SK-N-SH treated with all-trans-retinoic acid at 6 μM for 48 hours (cell line): ENCODE measurements around the gene CLSTN2.

Experiments used
- CSDC2 ChIP-seq: fragments of 250-450 bp; sonication (Bioruptor Pico); IDR thresholded peaks from 2 replicates; pipeline ENCODE4 v1.5.0; 2020; ENCODE audit warnings: mild to moderate bottlenecking, moderate library complexity
- ESRRG ChIP-seq: fragments of 250-450 bp; sonication (Bioruptor Pico); IDR thresholded peaks from 2 replicates; pipeline ENCODE4 v1.6.1; 2021; ENCODE audit warnings: mild to moderate bottlenecking
- GLIS3 ChIP-seq: fragments of 250-450 bp; sonication (Bioruptor Pico); IDR thresholded peaks from 2 replicates; pipeline ENCODE4 v1.5.0; 2020; ENCODE audit warnings: mild to moderate bottlenecking, moderate library complexity
- ISL1 ChIP-seq: fragments of 250-450 bp; sonication (Bioruptor Pico); IDR thresholded peaks from 2 replicates; pipeline ENCODE4 v2.1.2; 2022; ENCODE audit warnings: mild to moderate bottlenecking, moderate library complexity
- OSR1 ChIP-seq: fragments of 250-450 bp; sonication (Bioruptor Pico); IDR thresholded peaks from 2 replicates; pipeline ENCODE4 v1.8.0; 2022; ENCODE audit warnings: moderate library complexity, mild to moderate bottlenecking, inconsistent platforms
- TOX ChIP-seq: fragments of 250-450 bp; sonication (Bioruptor Pico); IDR thresholded peaks from 2 replicates; pipeline ENCODE4 v1.8.0; 2021; ENCODE audit warnings: mild to moderate bottlenecking, moderate library complexity, borderline replicate concordance
- ZFP30 ChIP-seq: fragments of 450-650 bp; formaldehyde crosslinking; IDR thresholded peaks from 2 replicates; pipeline ENCODE4 v1.5.0; 2022; ENCODE audit warnings: mild to moderate bottlenecking, moderate library complexity
- ZNF565 ChIP-seq: fragments of 450-650 bp; formaldehyde crosslinking; conservative IDR thresholded peaks from 2 replicates; pipeline ENCODE4 v1.5.0; 2020; ENCODE audit warnings: low read depth, mild to moderate bottlenecking, moderate library complexity
- TF ChIP-seq, protein P1 (sequence below): fragments of 250-450 bp; sonication (Bioruptor Pico); IDR thresholded peaks from 2 replicates; pipeline ENCODE4 v1.8.0; 2020; ENCODE audit warnings: mild to moderate bottlenecking, moderate library complexity, borderline replicate concordance

GRCh38 chr3:140391061-140391460, 456.1 kb downstream of the CLSTN2 start:
- TF ChIP-seq, protein P1, sequence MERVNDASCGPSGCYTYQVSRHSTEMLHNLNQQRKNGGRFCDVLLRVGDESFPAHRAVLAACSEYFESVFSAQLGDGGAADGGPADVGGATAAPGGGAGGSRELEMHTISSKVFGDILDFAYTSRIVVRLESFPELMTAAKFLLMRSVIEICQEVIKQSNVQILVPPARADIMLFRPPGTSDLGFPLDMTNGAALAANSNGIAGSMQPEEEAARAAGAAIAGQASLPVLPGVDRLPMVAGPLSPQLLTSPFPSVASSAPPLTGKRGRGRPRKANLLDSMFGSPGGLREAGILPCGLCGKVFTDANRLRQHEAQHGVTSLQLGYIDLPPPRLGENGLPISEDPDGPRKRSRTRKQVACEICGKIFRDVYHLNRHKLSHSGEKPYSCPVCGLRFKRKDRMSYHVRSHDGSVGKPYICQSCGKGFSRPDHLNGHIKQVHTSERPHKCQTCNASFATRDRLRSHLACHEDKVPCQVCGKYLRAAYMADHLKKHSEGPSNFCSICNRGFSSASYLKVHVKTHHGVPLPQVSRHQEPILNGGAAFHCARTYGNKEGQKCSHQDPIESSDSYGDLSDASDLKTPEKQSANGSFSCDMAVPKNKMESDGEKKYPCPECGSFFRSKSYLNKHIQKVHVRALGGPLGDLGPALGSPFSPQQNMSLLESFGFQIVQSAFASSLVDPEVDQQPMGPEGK (CRISPR knock-in tag): no peak
- TF ChIP-seq ESRRG (no peak), ISL1 (CRISPR knock-in tag) (no peak), GLIS3 (CRISPR knock-in tag) (no peak), CSDC2 (no peak), ZNF565 (CRISPR knock-in tag) (no peak), ZFP30 (CRISPR knock-in tag) (no peak), OSR1 (CRISPR knock-in tag) (no peak), TOX (CRISPR knock-in tag) (no peak)
